HepG2 (cell line): ENCODE results near the gene FTL. TPM values are rescaled to one million over a fixed set of nuclear protein-coding genes. Genes with fewer than 3 reads are reported as not detected.

Experiments
- EED ChIP-seq: sonication (generic); formaldehyde crosslinking; IDR thresholded peaks from 2 replicates; pipeline ENCODE4 v1.5.0; 2020; ENCODE audit warnings: mild to moderate bottlenecking, missing genetic modification reagents
- ELF1 ChIP-seq: sonication (generic); formaldehyde crosslinking; IDR thresholded peaks from 2 replicates; pipeline ENCODE4 v1.4.0; 2020; ENCODE audit warnings: missing genetic modification reagents
- EZH2 ChIP-seq: conservative IDR thresholded peaks from 2 replicates; pipeline ENCODE4 v1.6.1; 2012; ENCODE audit warnings: mild to moderate bottlenecking, low read depth, low read length, moderate library complexity
- HOXA3 ChIP-seq: sonication (generic); formaldehyde crosslinking; IDR thresholded peaks from 2 replicates; pipeline ENCODE4 v1.5.0; 2020; ENCODE audit warnings: missing genetic modification reagents
- JUNB ChIP-seq: sonication (generic); formaldehyde crosslinking; IDR thresholded peaks from 2 replicates; pipeline ENCODE4 v1.8.0; 2022; ENCODE audit warnings: missing genetic modification reagents, mild to moderate bottlenecking, borderline replicate concordance
- KLF9 ChIP-seq: IDR thresholded peaks from 2 replicates; pipeline ENCODE4 v1.6.1; 2016; ENCODE audit warnings: low read depth
- MEIS2 ChIP-seq: sonication (generic); formaldehyde crosslinking; IDR thresholded peaks from 2 replicates; pipeline ENCODE4 v1.9.0; 2021; ENCODE audit warnings: mild to moderate bottlenecking, missing genetic modification reagents
- MYNN ChIP-seq: sonication (generic); formaldehyde crosslinking; IDR thresholded peaks from 2 replicates; pipeline ENCODE4 v1.4.0; 2020; ENCODE audit warnings: mild to moderate bottlenecking, low read depth, missing genetic modification reagents
- PITX1 ChIP-seq: sonication (generic); formaldehyde crosslinking; IDR thresholded peaks from 2 replicates; pipeline ENCODE4 v1.5.1; 2020; ENCODE audit warnings: mild to moderate bottlenecking, missing genetic modification reagents
- RXRA ChIP-seq: sonication (generic); formaldehyde crosslinking; IDR thresholded peaks from 2 replicates; pipeline ENCODE4 v1.5.1; 2020; ENCODE audit warnings: missing genetic modification reagents
- ZBTB3 ChIP-seq: sonication (generic); formaldehyde crosslinking; IDR thresholded peaks from 2 replicates; pipeline ENCODE4 v1.4.0; 2020; ENCODE audit warnings: low read depth, mild to moderate bottlenecking, moderate library complexity, missing genetic modification reagents, borderline replicate concordance
- ZFP37 ChIP-seq: sonication (generic); formaldehyde crosslinking; IDR thresholded peaks from 2 replicates; pipeline ENCODE4 v1.4.0; 2020; ENCODE audit warnings: missing genetic modification reagents, borderline replicate concordance
- ZFY ChIP-seq: sonication (generic); formaldehyde crosslinking; IDR thresholded peaks from 2 replicates; pipeline ENCODE4 v1.4.0; 2020; ENCODE audit warnings: missing genetic modification reagents
- ZNF263 ChIP-seq: sonication (generic); formaldehyde crosslinking; IDR thresholded peaks from 2 replicates; pipeline ENCODE4 v1.4.0; 2020; ENCODE audit warnings: missing genetic modification reagents
- ZNF350 ChIP-seq: sonication (generic); formaldehyde crosslinking; IDR thresholded peaks from 2 replicates; pipeline ENCODE4 v1.4.0; 2020; ENCODE audit warnings: mild to moderate bottlenecking, low read depth, missing genetic modification reagents, borderline replicate concordance
- ZNF468 ChIP-seq: sonication (generic); formaldehyde crosslinking; IDR thresholded peaks from 2 replicates; pipeline ENCODE4 v1.8.0; 2022; ENCODE audit warnings: mild to moderate bottlenecking, moderate library complexity, missing genetic modification reagents
- ZNF501 ChIP-seq: sonication (generic); formaldehyde crosslinking; IDR thresholded peaks from 2 replicates; pipeline ENCODE4 v1.5.1; 2020; ENCODE audit warnings: mild to moderate bottlenecking, moderate library complexity, missing genetic modification reagents
- ZNF543 ChIP-seq: sonication (generic); formaldehyde crosslinking; IDR thresholded peaks from 2 replicates; pipeline ENCODE4 v1.4.0; 2020; ENCODE audit warnings: mild to moderate bottlenecking, missing genetic modification reagents
- polyA plus RNA-seq, 8 experiments: library from polyadenylated mRNA; depleted of rRNA in 3 of 8; stranded (reverse) in 7 of 8; unstranded in 1 of 8; fragments of >200 nt; fragmentation: Illumina TruSeq in 4 of 8; extraction: Trizol in 4 of 8; gene quantifications; 2 replicates each; pipeline versions ENCODE4 v1.2.1 to v1.2.3, GENCODE V29; 2011 to 2016; ENCODE audit warnings: low read depth in 4 of 8, missing spikeins in 1 of 8, mixed read lengths in 1 of 8; ENCODE audit not compliant: insufficient read depth in 1 of 8
- total RNA-seq, 5 experiments: library from RNA; depleted of rRNA; stranded (reverse); fragments of >200 nt; fragmentation: Illumina TruSeq; extraction: Trizol; gene quantifications; 2 replicates each; pipeline ENCODE4 v1.2.3, GENCODE V29; 2016; ENCODE audit warnings: low read depth in 1 of 5
- TF ChIP-seq, protein P1 (sequence below): sonication (generic); formaldehyde crosslinking; conservative IDR thresholded peaks from 2 replicates; pipeline ENCODE4 v1.8.1; 2023; ENCODE audit warnings: missing genetic modification reagents
- TF ChIP-seq, protein P2 (sequence below): IDR thresholded peaks from 2 replicates; pipeline ENCODE4 v1.6.1; 2016; ENCODE audit warnings: missing genetic modification reagents, missing compliant biosample characterization
- TF ChIP-seq, protein P3 (sequence below): sonication (generic); formaldehyde crosslinking; IDR thresholded peaks from 2 replicates; pipeline ENCODE4 v1.9.0; 2022; ENCODE audit warnings: low read depth, missing genetic modification reagents
- TF ChIP-seq, protein P4 (sequence below): sonication (generic); formaldehyde crosslinking; IDR thresholded peaks from 2 replicates; pipeline ENCODE4 v1.9.0; 2021; ENCODE audit warnings: missing genetic modification reagents, borderline replicate concordance
- TF ChIP-seq, protein P5 (sequence below): sonication (generic); formaldehyde crosslinking; IDR thresholded peaks from 2 replicates; pipeline ENCODE4 v1.5.0; 2020; ENCODE audit warnings: missing genetic modification reagents
- TF ChIP-seq, protein P6 (sequence below): sonication (generic); formaldehyde crosslinking; IDR thresholded peaks from 2 replicates; pipeline ENCODE4 v1.8.0; 2022; ENCODE audit warnings: mild to moderate bottlenecking, missing genetic modification reagents, moderate library complexity

Gene FTL
- total and polyA plus RNA-seq, 2 of the 13 experiments (the other 11 are each of a cell fraction or from before 2014, with no cell fraction given), result 2,721 to 8,800 TPM

DNA sequence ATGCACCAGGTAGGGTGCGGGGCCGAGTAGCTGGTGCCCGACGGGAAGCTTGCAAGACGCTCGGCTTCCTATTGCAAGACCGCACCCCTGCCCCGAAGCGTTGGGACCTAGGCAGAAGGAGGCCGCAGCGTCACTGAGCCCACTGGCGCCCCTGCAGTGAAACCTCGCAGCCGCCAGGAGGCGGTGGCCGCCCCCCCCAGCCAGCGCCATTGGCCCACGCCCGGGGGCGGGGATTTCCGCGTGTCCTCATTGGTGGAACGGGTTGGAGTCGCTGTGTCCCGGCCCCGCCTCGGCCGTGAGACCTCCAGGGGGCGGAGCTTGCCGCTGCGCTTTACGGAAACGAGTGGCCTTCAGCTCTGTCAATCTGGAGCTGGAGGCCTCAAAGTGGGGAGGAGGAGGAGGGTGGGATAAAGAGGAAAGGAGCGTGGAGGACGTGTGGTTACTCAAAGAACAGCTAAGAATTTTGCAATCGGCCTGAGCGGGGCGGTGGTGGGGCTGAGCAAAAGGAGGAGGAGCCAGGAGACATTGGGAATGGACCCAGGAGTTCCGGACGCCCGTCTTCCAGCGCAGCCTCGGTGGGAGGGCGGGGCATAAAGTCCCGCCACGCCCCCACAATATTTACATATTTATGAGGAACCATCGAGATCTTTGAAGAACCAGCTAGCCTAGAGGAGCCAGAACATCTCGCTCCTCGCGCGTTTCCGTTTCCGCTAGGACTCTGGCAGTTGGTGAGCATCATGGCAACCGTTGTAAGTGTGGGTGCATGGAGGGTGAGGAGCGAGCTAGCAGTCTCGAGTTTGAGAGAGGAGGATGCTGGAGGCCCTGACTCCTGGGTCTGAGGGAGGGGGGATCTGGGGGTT is 28.3 kb downstream of the FTL start, which contains the start of the genes GYS1 and RUVBL2 (continued):
- TF ChIP-seq, protein P1, sequence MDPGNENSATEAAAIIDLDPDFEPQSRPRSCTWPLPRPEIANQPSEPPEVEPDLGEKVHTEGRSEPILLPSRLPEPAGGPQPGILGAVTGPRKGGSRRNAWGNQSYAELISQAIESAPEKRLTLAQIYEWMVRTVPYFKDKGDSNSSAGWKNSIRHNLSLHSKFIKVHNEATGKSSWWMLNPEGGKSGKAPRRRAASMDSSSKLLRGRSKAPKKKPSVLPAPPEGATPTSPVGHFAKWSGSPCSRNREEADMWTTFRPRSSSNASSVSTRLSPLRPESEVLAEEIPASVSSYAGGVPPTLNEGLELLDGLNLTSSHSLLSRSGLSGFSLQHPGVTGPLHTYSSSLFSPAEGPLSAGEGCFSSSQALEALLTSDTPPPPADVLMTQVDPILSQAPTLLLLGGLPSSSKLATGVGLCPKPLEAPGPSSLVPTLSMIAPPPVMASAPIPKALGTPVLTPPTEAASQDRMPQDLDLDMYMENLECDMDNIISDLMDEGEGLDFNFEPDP (CRISPR knock-in tag), result no peak
- TF ChIP-seq, protein P2, sequence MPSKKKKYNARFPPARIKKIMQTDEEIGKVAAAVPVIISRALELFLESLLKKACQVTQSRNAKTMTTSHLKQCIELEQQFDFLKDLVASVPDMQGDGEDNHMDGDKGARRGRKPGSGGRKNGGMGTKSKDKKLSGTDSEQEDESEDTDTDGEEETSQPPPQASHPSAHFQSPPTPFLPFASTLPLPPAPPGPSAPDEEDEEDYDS (CRISPR knock-in tag), result peak; percentile 91
- TF ChIP-seq ZBTB3 (CRISPR knock-in tag) (no peak), PITX1 (peak; percentile 46), JUNB (CRISPR knock-in tag) (no peak), ZNF501 (CRISPR knock-in tag) (peak; percentile 16), MYNN (CRISPR knock-in tag) (no peak), MEIS2 (CRISPR knock-in tag) (peak; percentile 16; the same call in 1 of the 2 replicates), ELF1 (CRISPR knock-in tag) (peak; percentile 53), ZFY (peak; percentile 79), EED (CRISPR knock-in tag) (no peak), ZNF543 (no peak), ZFP37 (CRISPR knock-in tag) (no peak), ZNF468 (CRISPR knock-in tag) (no peak), KLF9 (CRISPR knock-in tag) (no peak), EZH2 (no peak), RXRA (CRISPR knock-in tag) (no peak), ZNF263 (CRISPR knock-in tag) (peak; percentile 67), ZNF350 (CRISPR knock-in tag) (peak; percentile 78; the same call in 1 of the 2 replicates), HOXA3 (peak; percentile 45; the same call in 1 of the 2 replicates)
- TF ChIP-seq, protein P3, sequence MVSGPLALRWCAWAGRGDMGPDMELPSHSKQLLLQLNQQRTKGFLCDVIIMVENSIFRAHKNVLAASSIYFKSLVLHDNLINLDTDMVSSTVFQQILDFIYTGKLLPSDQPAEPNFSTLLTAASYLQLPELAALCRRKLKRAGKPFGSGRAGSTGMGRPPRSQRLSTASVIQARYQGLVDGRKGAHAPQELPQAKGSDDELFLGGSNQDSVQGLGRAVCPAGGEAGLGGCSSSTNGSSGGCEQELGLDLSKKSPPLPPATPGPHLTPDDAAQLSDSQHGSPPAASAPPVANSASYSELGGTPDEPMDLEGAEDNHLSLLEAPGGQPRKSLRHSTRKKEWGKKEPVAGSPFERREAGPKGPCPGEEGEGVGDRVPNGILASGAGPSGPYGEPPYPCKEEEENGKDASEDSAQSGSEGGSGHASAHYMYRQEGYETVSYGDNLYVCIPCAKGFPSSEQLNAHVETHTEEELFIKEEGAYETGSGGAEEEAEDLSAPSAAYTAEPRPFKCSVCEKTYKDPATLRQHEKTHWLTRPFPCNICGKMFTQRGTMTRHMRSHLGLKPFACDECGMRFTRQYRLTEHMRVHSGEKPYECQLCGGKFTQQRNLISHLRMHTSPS, result no peak
- TF ChIP-seq, protein P4, sequence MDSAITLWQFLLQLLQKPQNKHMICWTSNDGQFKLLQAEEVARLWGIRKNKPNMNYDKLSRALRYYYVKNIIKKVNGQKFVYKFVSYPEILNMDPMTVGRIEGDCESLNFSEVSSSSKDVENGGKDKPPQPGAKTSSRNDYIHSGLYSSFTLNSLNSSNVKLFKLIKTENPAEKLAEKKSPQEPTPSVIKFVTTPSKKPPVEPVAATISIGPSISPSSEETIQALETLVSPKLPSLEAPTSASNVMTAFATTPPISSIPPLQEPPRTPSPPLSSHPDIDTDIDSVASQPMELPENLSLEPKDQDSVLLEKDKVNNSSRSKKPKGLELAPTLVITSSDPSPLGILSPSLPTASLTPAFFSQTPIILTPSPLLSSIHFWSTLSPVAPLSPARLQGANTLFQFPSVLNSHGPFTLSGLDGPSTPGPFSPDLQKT (CRISPR knock-in tag), result no peak
- TF ChIP-seq, protein P5, sequence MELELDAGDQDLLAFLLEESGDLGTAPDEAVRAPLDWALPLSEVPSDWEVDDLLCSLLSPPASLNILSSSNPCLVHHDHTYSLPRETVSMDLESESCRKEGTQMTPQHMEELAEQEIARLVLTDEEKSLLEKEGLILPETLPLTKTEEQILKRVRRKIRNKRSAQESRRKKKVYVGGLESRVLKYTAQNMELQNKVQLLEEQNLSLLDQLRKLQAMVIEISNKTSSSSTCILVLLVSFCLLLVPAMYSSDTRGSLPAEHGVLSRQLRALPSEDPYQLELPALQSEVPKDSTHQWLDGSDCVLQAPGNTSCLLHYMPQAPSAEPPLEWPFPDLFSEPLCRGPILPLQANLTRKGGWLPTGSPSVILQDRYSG (CRISPR knock-in tag), result no peak
- TF ChIP-seq, protein P6, sequence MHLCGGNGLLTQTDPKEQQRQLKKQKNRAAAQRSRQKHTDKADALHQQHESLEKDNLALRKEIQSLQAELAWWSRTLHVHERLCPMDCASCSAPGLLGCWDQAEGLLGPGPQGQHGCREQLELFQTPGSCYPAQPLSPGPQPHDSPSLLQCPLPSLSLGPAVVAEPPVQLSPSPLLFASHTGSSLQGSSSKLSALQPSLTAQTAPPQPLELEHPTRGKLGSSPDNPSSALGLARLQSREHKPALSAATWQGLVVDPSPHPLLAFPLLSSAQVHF, result no peak
